ENCODE measurements around the gene RAB27A. TPM values are rescaled to one million over a fixed set of nuclear protein-coding genes. Genes with fewer than 3 reads are reported as not detected.

Gene RAB27A
- total RNA-seq, 2 donors from 2014 or later: 8.8 to 9.1 TPM

- Histone ChIP-seq H3K27me3 (ENCODE audit: control insufficient read depth, insufficient read depth, low read length, poor library complexity, severe bottlenecking) (no peaks in the 10 kb centered on the region), H3K9ac (ENCODE audit: extremely low read depth, low read length, poor library complexity, severe bottlenecking) (peak within 1 kb of the TSS; percentile 96), H3K4me1 (ENCODE audit: control insufficient read depth, insufficient read depth, low read length) (no peaks in the 10 kb centered on the region), H3K36me3 (ENCODE audit: control insufficient read depth, insufficient read depth, low read length) (peaks cover 11% of the 10 kb centered on the region), H3K4me3 (ENCODE audit: low read length) (peak within 1 kb of the TSS; percentile 98), H3K27ac (ENCODE audit: low read depth, low read length) (peak within 1 kb of the TSS; percentile 94), H3K9me3 (ENCODE audit: control insufficient read depth, low read length) (peaks cover 7% of the 10 kb centered on the region)
- H3K4me1 Mint-ChIP-seq: peaks cover 4% of the 10 kb centered on the region
- peaks cover 12% of the 10 kb centered on the region for H3K9me3 Mint-ChIP-seq
- no peaks in the 10 kb centered on the region for H3K27me3 Mint-ChIP-seq (ENCODE audit: insufficient read depth)
- TF ChIP-seq, protein P1, sequence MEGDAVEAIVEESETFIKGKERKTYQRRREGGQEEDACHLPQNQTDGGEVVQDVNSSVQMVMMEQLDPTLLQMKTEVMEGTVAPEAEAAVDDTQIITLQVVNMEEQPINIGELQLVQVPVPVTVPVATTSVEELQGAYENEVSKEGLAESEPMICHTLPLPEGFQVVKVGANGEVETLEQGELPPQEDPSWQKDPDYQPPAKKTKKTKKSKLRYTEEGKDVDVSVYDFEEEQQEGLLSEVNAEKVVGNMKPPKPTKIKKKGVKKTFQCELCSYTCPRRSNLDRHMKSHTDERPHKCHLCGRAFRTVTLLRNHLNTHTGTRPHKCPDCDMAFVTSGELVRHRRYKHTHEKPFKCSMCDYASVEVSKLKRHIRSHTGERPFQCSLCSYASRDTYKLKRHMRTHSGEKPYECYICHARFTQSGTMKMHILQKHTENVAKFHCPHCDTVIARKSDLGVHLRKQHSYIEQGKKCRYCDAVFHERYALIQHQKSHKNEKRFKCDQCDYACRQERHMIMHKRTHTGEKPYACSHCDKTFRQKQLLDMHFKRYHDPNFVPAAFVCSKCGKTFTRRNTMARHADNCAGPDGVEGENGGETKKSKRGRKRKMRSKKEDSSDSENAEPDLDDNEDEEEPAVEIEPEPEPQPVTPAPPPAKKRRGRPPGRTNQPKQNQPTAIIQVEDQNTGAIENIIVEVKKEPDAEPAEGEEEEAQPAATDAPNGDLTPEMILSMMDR (conservative IDR thresholded peaks at IDR 0.05): peak; percentile 67
- H3K27ac Mint-ChIP-seq: no peak within 1 kb of the TSS
- WGBS, 2 experiments (ENCODE audit: insufficient coverage in 1 of 2, insufficient read length in 1 of 2): 0 to 1% methylated on average over 27 to 62 of the region's 62 CpGs
- H3K36me3 Mint-ChIP-seq (ENCODE audit: low read depth): peaks cover 6% of the 10 kb centered on the region
- peak; percentile 98 for DNase-seq
- no peak within 1 kb of the TSS for H3K4me3 Mint-ChIP-seq
These were observed 92.9 kb downstream of the RAB27A start, which contains the start of gene RSL24D1 for GRCh38 chr15:55196458-55197361. RSL24D1 (minus strand) TSS chr15:55196941; CDS start chr15:55196890, 51 bp downstream.

- 1 to 2% methylated on average over 8 to 9 of the region's 9 CpGs for WGBS, 2 experiments (ENCODE audit: insufficient coverage in 1 of 2, insufficient read length in 1 of 2)
- Histone ChIP-seq H3K4me3 (ENCODE audit: low read length) (peak overlapping the region; percentile 98), H3K9ac (ENCODE audit: extremely low read depth, low read length, poor library complexity, severe bottlenecking) (peak overlapping the region; percentile 96), H3K27me3 (ENCODE audit: control insufficient read depth, insufficient read depth, low read length, poor library complexity, severe bottlenecking) (no peaks in the 10 kb centered on the region), H3K27ac (ENCODE audit: low read depth, low read length) (peak overlapping the region; percentile 94), H3K9me3 (ENCODE audit: control insufficient read depth, low read length) (peaks cover 7% of the 10 kb centered on the region), H3K4me1 (ENCODE audit: control insufficient read depth, insufficient read depth, low read length) (no peaks in the 10 kb centered on the region), H3K36me3 (ENCODE audit: control insufficient read depth, insufficient read depth, low read length) (peaks cover 18% of the 10 kb centered on the region)
- no peak overlapping the region for H3K4me3 Mint-ChIP-seq
- H3K9me3 Mint-ChIP-seq: peaks cover 12% of the 10 kb centered on the region
- H3K4me1 Mint-ChIP-seq: peaks cover 4% of the 10 kb centered on the region
- no peak for DNase-seq
- no peaks in the 10 kb centered on the region for H3K27me3 Mint-ChIP-seq (ENCODE audit: insufficient read depth)
- TF ChIP-seq, protein P1 (conservative IDR thresholded peaks at IDR 0.05): no peak
- H3K36me3 Mint-ChIP-seq (ENCODE audit: low read depth): peaks cover 13% of the 10 kb centered on the region
- H3K27ac Mint-ChIP-seq: no peak overlapping the region
These were observed 93.6 kb downstream of the RAB27A start for GRCh38 chr15:55195996-55196395.

- TF ChIP-seq, protein P1 (conservative IDR thresholded peaks at IDR 0.05): no peak
These were observed 95.4 kb downstream of the RAB27A start for GRCh38 chr15:55194256-55194655.

More at GRCh38 chr15:55194256-55194655, 95.4 kb downstream of the RAB27A start:
- no peaks in the 10 kb centered on the region for H3K27me3 Mint-ChIP-seq (ENCODE audit: insufficient read depth)
- Histone ChIP-seq H3K27me3 (ENCODE audit: control insufficient read depth, insufficient read depth, low read length, poor library complexity, severe bottlenecking) (no peaks in the 10 kb centered on the region), H3K36me3 (ENCODE audit: control insufficient read depth, insufficient read depth, low read length) (peaks cover 33% of the 10 kb centered on the region), H3K4me3 (ENCODE audit: low read length) (peak overlapping the region; percentile 98), H3K27ac (ENCODE audit: low read depth, low read length) (no peak overlapping the region), H3K4me1 (ENCODE audit: control insufficient read depth, insufficient read depth, low read length) (no peaks in the 10 kb centered on the region), H3K9me3 (ENCODE audit: control insufficient read depth, low read length) (peaks cover 7% of the 10 kb centered on the region), H3K9ac (ENCODE audit: extremely low read depth, low read length, poor library complexity, severe bottlenecking) (no peak overlapping the region)
- DNase-seq: no peak
- H3K27ac Mint-ChIP-seq: no peak overlapping the region
- no peak overlapping the region for H3K4me3 Mint-ChIP-seq
- H3K9me3 Mint-ChIP-seq: peaks cover 10% of the 10 kb centered on the region
- peaks cover 28% of the 10 kb centered on the region for H3K36me3 Mint-ChIP-seq (ENCODE audit: low read depth)
- H3K4me1 Mint-ChIP-seq: peaks cover 4% of the 10 kb centered on the region
